Neural progenitor cell (in vitro differentiated cells): ENCODE measurements around the gene IL17C. TPM values are rescaled to one million over a fixed set of nuclear protein-coding genes. Genes with fewer than 3 reads are reported as not detected.

ENCODE experiments used
- DNase-seq: peaks from one replicate; pipeline ENCODE4 v3.0.0-alpha.2; 2016; ENCODE audit warnings: low spot score
- H2AFZ ChIP-seq: fragments of 200-600 bp; sonication (generic); replicated peaks from 2 replicates; pipeline ENCODE4 v1.6.1; 2016; ENCODE audit warnings: antibody characterized with exemption
- H3F3A ChIP-seq: fragments of 200-600 bp; sonication (generic); 2 replicates; pipeline ENCODE4 v1.6.1; 2016; ENCODE audit warnings: antibody characterized with exemption, low read depth
- H3K27ac ChIP-seq: fragments of 200-600 bp; sonication (generic); 2 replicates; pipeline ENCODE4 v1.5.1; 2016; ENCODE audit warnings: mild to moderate bottlenecking
- H3K27me3 ChIP-seq: fragments of 200-600 bp; sonication (generic); 2 replicates; pipeline ENCODE4 v1.6.1; 2016; ENCODE audit warnings: mild to moderate bottlenecking, moderate library complexity
- H3K36me3 ChIP-seq: fragments of 200-600 bp; sonication (generic); 2 replicates; pipeline ENCODE4 v1.5.1; 2016
- H3K4me1 ChIP-seq: fragments of 200-600 bp; sonication (generic); 2 replicates; pipeline ENCODE4 v1.6.1; 2016; ENCODE audit warnings: mixed run types
- H3K4me2 ChIP-seq: fragments of 200-600 bp; sonication (generic); 2 replicates; pipeline ENCODE4 v1.6.1; 2016
- H3K4me3 ChIP-seq: fragments of 200-600 bp; sonication (generic); 2 replicates; pipeline ENCODE4 v1.5.1; 2016
- H3K79me2 ChIP-seq: fragments of 200-600 bp; sonication (generic); 2 replicates; pipeline ENCODE4 v1.6.1; 2016; ENCODE audit warnings: low read depth
- H3K9ac ChIP-seq: fragments of 200-600 bp; sonication (generic); 2 replicates; pipeline ENCODE4 v1.6.1; 2016
- H3K9me3 ChIP-seq: fragments of 200-600 bp; sonication (generic); 2 replicates; pipeline ENCODE4 v1.5.1; 2016; ENCODE audit warnings: low read depth
- H4K20me1 ChIP-seq: fragments of 200-600 bp; sonication (generic); 2 replicates; pipeline ENCODE4 v1.6.1; 2016; ENCODE audit warnings: low read depth
- H3K27ac Mint-ChIP-seq: 3 replicates; pipeline ENCODE4 v1.8.0; 2021; ENCODE audit warnings: mixed read lengths
- H3K27me3 Mint-ChIP-seq: 2 replicates; pipeline ENCODE4 v1.8.0; 2022; ENCODE audit warnings: low read depth, mild to moderate bottlenecking, inconsistent platforms, moderate library complexity, mixed read lengths; ENCODE audit not compliant: insufficient read depth
- H3K36me3 Mint-ChIP-seq: 3 replicates; pipeline ENCODE4 v1.8.0; 2021; ENCODE audit warnings: mixed read lengths
- H3K4me1 Mint-ChIP-seq: 3 replicates; pipeline ENCODE4 v1.8.0; 2021; ENCODE audit warnings: mixed read lengths
- H3K4me3 Mint-ChIP-seq: 3 replicates; pipeline ENCODE4 v1.8.0; 2021; ENCODE audit warnings: mild to moderate bottlenecking, moderate library complexity, mixed read lengths
- H3K9me3 Mint-ChIP-seq: 3 replicates; pipeline ENCODE4 v1.8.0; 2020; ENCODE audit warnings: mixed read lengths
- EZH2 ChIP-seq: fragments of 200-600 bp; sonication (generic); IDR thresholded peaks from 2 replicates; pipeline ENCODE4 v1.6.1; 2017; ENCODE audit warnings: antibody characterized with exemption, mild to moderate bottlenecking, moderate library complexity
- EZH2phosphoT487 ChIP-seq: fragments of 200-600 bp; sonication (generic); IDR thresholded peaks from 2 replicates; pipeline ENCODE4 v1.6.1; 2017; ENCODE audit warnings: antibody characterized with exemption
- total RNA-seq: library from RNA; depleted of rRNA; stranded (reverse); fragments of >200 nt; gene quantifications from 2 replicates; pipeline ENCODE4 v1.2.3, GENCODE V29; 2015; ENCODE audit warnings: low replicate concordance
- TF ChIP-seq, protein P1 (sequence below): fragments of 200-600 bp; sonication (generic); IDR thresholded peaks from 2 replicates; pipeline ENCODE4 v1.5.1; 2017; ENCODE audit warnings: antibody characterized with exemption, mild to moderate bottlenecking

Gene IL17C
- total RNA-seq, 1 donor from 2014 or later: not detected

DNA sequence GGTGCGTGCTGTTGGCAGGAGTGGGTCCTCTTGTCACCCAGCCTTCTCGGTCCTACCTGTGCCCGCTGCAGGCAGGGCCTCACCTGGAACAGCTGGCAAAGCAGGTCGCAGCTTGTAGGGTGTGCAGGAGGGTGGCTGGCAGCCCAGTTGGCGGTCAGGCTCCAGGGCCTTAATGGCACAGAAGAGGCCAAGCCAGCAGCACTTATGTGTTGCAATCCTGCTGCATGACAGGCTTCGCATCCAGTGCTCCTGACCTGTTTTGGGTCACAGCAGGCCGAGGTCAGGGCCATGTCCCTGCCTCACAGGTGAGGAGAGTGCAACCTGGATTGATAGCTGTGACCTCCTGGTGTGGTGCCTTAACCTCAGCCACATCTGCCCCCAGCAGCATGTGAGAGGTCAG is 36.3 kb upstream of the IL17C start:
- TF ChIP-seq, protein P1, sequence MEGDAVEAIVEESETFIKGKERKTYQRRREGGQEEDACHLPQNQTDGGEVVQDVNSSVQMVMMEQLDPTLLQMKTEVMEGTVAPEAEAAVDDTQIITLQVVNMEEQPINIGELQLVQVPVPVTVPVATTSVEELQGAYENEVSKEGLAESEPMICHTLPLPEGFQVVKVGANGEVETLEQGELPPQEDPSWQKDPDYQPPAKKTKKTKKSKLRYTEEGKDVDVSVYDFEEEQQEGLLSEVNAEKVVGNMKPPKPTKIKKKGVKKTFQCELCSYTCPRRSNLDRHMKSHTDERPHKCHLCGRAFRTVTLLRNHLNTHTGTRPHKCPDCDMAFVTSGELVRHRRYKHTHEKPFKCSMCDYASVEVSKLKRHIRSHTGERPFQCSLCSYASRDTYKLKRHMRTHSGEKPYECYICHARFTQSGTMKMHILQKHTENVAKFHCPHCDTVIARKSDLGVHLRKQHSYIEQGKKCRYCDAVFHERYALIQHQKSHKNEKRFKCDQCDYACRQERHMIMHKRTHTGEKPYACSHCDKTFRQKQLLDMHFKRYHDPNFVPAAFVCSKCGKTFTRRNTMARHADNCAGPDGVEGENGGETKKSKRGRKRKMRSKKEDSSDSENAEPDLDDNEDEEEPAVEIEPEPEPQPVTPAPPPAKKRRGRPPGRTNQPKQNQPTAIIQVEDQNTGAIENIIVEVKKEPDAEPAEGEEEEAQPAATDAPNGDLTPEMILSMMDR: no peak
- TF ChIP-seq EZH2phosphoT487: no peak
- TF ChIP-seq EZH2: no peak
- Histone ChIP-seq H3K9me3 (no peaks in the 10 kb centered on the region), H3K4me2 (no peak overlapping the region), H3K4me1 (no peaks in the 10 kb centered on the region), H3K27ac (no peak overlapping the region), H3K27me3 (no peaks in the 10 kb centered on the region), H3K36me3 (no peaks in the 10 kb centered on the region), H3K9ac (no peak overlapping the region), H4K20me1 (peaks cover 5% of the 10 kb centered on the region), H2AFZ (no peak overlapping the region), H3K79me2 (no peaks in the 10 kb centered on the region), H3F3A (no peaks in the 10 kb centered on the region), H3K4me3 (no peak overlapping the region)
- Mint-ChIP-seq H3K4me3 (no peak overlapping the region), H3K27me3 (peaks cover 2% of the 10 kb centered on the region), H3K27ac (no peak overlapping the region), H3K36me3 (peaks cover 16% of the 10 kb centered on the region), H3K4me1 (no peaks in the 10 kb centered on the region), H3K9me3 (no peaks in the 10 kb centered on the region)
- DNase-seq: no peak

DNA sequence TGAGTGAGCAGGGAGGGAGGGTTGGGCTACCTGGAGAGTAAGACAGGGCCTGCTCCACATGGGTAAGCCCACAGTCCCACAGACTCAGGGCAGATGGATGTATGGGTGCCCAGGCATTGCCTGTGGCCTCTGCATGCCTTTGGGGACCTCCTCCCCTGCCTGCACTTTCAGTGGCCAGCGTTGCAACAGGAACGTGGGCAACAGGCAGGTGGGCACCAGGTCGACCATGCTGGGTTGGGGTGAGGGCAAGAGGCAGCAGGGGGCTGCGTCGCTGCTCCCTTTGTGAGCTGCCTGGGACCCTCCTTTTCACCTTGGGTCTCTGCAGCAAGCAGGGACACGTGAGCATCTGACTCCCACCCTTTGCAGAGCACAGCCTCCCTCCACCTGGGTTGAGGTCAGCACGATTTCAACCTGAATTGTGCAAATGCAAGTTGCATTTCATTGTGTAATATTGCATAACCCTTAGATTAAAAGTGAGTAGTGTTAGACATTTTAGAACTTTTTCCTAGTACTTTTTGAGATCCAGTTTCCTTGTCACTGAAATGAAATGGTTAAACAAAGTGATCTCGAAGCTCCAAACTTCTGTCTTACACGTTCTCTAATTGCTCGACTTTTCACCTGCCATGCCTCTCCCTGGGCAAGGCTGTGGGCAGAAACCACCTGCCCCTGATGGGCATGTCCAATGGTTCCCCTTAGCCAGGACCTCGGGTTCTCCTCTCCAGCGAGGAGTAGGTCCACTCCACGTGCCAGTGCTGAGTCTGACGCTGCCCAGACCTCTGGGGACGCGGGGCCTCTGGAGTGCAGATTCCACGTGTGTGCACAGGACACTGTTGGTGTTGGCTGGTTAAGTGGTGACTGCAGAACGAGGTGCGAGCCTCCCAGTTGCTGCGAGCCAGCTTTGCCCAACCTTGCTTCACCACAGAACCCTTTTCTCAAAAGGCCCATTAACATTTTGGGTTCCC is 32.9 kb upstream of the IL17C start:
- H3F3A ChIP-seq: peaks cover under 1% of the 10 kb centered on the region
- no peaks in the 10 kb centered on the region for H3K9me3 ChIP-seq
- Mint-ChIP-seq H3K36me3 (peaks cover 23% of the 10 kb centered on the region), H3K9me3 (no peaks in the 10 kb centered on the region), H3K27ac (no peak overlapping the region), H3K27me3 (peaks cover 2% of the 10 kb centered on the region), H3K4me3 (no peak overlapping the region), H3K4me1 (no peaks in the 10 kb centered on the region)
- H3K4me1 ChIP-seq: no peaks in the 10 kb centered on the region
- DNase-seq: no peak
- H4K20me1 ChIP-seq: peaks cover 22% of the 10 kb centered on the region
- H3K36me3 ChIP-seq: no peaks in the 10 kb centered on the region
- H3K27ac ChIP-seq: no peak overlapping the region
- no peaks in the 10 kb centered on the region for H3K79me2 ChIP-seq
- no peak overlapping the region for H2AFZ ChIP-seq
- H3K4me3 ChIP-seq: no peak overlapping the region
- H3K4me2 ChIP-seq: no peak overlapping the region
- H3K9ac ChIP-seq: no peak overlapping the region
- no peaks in the 10 kb centered on the region for H3K27me3 ChIP-seq
- no peak for TF ChIP-seq EZH2
- TF ChIP-seq, protein P1: no peak

DNA sequence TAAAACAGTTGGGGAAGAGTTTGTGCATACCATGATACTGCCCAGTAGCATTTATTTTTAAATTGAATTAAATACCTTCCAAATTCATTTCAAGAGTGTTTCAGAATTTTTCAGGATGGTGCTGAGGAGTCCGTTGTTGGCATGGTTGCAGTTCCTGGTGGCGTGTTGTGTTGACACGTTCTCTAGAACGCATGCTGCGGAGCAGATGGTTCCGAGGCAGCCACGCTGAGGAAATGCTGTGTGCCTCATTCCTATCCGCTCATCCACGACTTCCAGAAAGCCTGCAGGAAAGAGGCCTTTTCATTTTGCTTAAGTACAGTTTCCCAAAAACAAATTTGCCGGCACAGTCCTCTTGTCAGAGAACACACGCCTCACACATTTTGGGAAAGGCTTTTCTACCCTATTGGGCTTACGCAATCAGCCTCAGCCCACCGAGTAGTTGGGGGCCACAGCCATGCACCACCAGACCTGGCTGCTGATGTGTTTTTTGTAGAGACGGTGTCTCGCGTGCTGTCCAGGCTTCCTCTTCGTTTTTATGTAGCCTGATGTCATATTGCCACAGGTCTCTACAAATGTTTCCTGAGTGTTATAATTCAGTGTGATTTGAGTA is 32.1 kb upstream of the IL17C start:
- no peaks in the 10 kb centered on the region for H3K79me2 ChIP-seq
- no peak overlapping the region for H2AFZ ChIP-seq
- H3K4me1 Mint-ChIP-seq: peaks cover 5% of the 10 kb centered on the region
- no peaks in the 10 kb centered on the region for H3K9me3 Mint-ChIP-seq
- H3K9me3 ChIP-seq: no peaks in the 10 kb centered on the region
- H3K36me3 Mint-ChIP-seq: peaks cover 23% of the 10 kb centered on the region
- peak overlapping the region; percentile 8 for H3K9ac ChIP-seq
- no peaks in the 10 kb centered on the region for H3K36me3 ChIP-seq
- no peak overlapping the region for H3K27ac ChIP-seq
- H3K4me1 ChIP-seq: no peaks in the 10 kb centered on the region
- no peak overlapping the region for H3K4me3 ChIP-seq
- H3F3A ChIP-seq: peaks cover 6% of the 10 kb centered on the region
- TF ChIP-seq, protein P1: no peak
- H3K27me3 Mint-ChIP-seq: no peaks in the 10 kb centered on the region
- H3K4me2 ChIP-seq: no peak overlapping the region
- H3K27ac Mint-ChIP-seq: no peak overlapping the region
- H4K20me1 ChIP-seq: peaks cover 24% of the 10 kb centered on the region
- no peak for DNase-seq
- no peak overlapping the region for H3K4me3 Mint-ChIP-seq
- H3K27me3 ChIP-seq: no peaks in the 10 kb centered on the region
